GM11168 (cell line): Measurements from ENCODE around the gene DDX39A.
"Not testable (repeated sequence)": the region's sequence is repeated elsewhere in the genome, so short reads cannot be mapped to it uniquely, and the experiment has no call there.

Experiments used
- in situ Hi-C: fragments of 300-500 bp; cut with MboI; formaldehyde crosslinking; loops from one replicate; pipeline ENCODE4 v1.12.0; 2022; ENCODE audit warnings: low sequenced_read_pairs; ENCODE audit not compliant: unreplicated experiment

Gene DDX39A

GRCh38 chr19:14419106-14419813, at the start of gene DDX39A:
Gene DDX39A (minus strand): TSS chr19:14419341. CDS start chr19:14413220, 6,121 bp downstream.
- in situ Hi-C loops: no loop called here

- in situ Hi-C loops: no loop called here
Observed at GRCh38 chr19:14467816-14468215, 48.7 kb upstream of the DDX39A start.

GRCh38 chr19:14467391-14467790, 48.2 kb upstream of the DDX39A start:
- in situ Hi-C loops: no loop called here

GRCh38 chr19:14463747-14464146, 44.6 kb upstream of the DDX39A start:
- in situ Hi-C loops: no loop called here

GRCh38 chr19:14462401-14462800, 43.3 kb upstream of the DDX39A start:
- in situ Hi-C loops: not testable (repeated sequence)

- in situ Hi-C loops: no loop called here
Observed at GRCh38 chr19:14460935-14461334, 41.8 kb upstream of the DDX39A start.

- in situ Hi-C loops: no loop called here
Observed at GRCh38 chr19:14459703-14460102, 40.6 kb upstream of the DDX39A start.

- in situ Hi-C loops: not testable (repeated sequence)
Observed at GRCh38 chr19:14452303-14452702, 33.2 kb upstream of the DDX39A start.

- in situ Hi-C loops: no loop called here
Observed at GRCh38 chr19:14450876-14451275, 31.7 kb upstream of the DDX39A start.

GRCh38 chr19:14450168-14450874, 31.2 kb upstream of the DDX39A start:
- in situ Hi-C loops: no loop called here

- in situ Hi-C loops: no loop called here
Observed at GRCh38 chr19:14449321-14449720, 30.2 kb upstream of the DDX39A start.

GRCh38 chr19:14446336-14447036, 27.3 kb upstream of the DDX39A start:
- in situ Hi-C loops: no loop called here

GRCh38 chr19:14443632-14444216, 24.6 kb upstream of the DDX39A start:
- in situ Hi-C loops: no loop called here

GRCh38 chr19:14442891-14443631, 23.9 kb upstream of the DDX39A start:
- in situ Hi-C loops: no loop called here

- in situ Hi-C loops: no loop called here
Observed at GRCh38 chr19:14441041-14441938, 22.1 kb upstream of the DDX39A start.

GRCh38 chr19:14440049-14440448, 20.9 kb upstream of the DDX39A start:
- in situ Hi-C loops: no loop called here

- in situ Hi-C loops: no loop called here
Observed at GRCh38 chr19:14439014-14439413, 19.9 kb upstream of the DDX39A start.

GRCh38 chr19:14437578-14438140, 18.5 kb upstream of the DDX39A start:
- in situ Hi-C loops: no loop called here
